ENCODE data around the gene IPCEF1. TPM values are rescaled to one million over a fixed set of nuclear protein-coding genes. Genes with fewer than 3 reads are reported as not detected.

Gene IPCEF1
- total and polyA plus RNA-seq, 2 of the 4 experiments (the other 2 are of a cell fraction): under 0.01 to 0.03 TPM

DNA sequence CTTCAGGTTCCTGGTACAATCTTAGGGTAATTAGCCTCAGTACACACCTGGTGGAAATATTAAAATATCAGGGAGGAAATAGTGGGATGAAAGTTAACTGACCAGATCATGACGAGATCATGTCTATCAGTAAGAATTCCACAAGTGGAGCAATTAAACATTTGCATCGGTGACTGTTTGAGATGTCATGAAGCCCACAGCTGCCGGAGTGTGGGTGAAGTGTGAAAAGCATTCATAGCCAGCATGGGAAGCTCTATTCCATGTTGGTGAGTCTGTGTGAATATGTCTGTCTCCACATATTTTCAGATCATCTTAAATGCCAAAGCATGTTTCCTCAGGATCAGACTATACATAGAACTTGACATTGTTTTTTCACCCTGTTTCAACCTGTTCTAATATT, 142.8 kb downstream of the IPCEF1 start:
- H3K4me3 ChIP-seq (ENCODE audit: insufficient read depth, low read depth, low read length): no peak overlapping the region
- POLR2A ChIA-PET (ENCODE audit: unreplicated experiment): no interaction called here

More for the DNA sequence above, 142.8 kb downstream of the IPCEF1 start:
- H3K18ac ChIP-seq (ENCODE audit: low read depth, low read length): no peak overlapping the region
- no peak overlapping the region for H3K9ac ChIP-seq (ENCODE audit: low read depth, low read length)
- dilution Hi-C loops (cut with HindIII; ENCODE audit: low sequenced_read_pairs, unreplicated experiment) (no loop called here), intact Hi-C loops (cut with micrococcal nuclease) (no loop called here), in situ Hi-C loops (cut with MboI; ENCODE audit: low sequenced_read_pairs) (no loop called here)
- no peak overlapping the region for H3K56ac ChIP-seq (ENCODE audit: extremely low read depth, insufficient read depth, low read length)
- CTCF ChIA-PET: interaction anchor here (0.5 kb wide), 1 partner anchor 31 kb away, joined by 3 read pairs; no protein-coding TSS in a partner anchor
- DNase-seq: no peak
- no peak overlapping the region for H2BK5ac ChIP-seq (ENCODE audit: low read depth, low read length, poor library complexity, severe bottlenecking)
- no peak for TF ChIP-seq MAFK (IDR thresholded peaks at IDR 0.05; ENCODE audit: low read depth, low read length)
- no peak for TF ChIP-seq POLR2A (IDR thresholded peaks at IDR 0.05; ENCODE audit: low read depth, low read length)
- TF ChIP-seq, protein P1, sequence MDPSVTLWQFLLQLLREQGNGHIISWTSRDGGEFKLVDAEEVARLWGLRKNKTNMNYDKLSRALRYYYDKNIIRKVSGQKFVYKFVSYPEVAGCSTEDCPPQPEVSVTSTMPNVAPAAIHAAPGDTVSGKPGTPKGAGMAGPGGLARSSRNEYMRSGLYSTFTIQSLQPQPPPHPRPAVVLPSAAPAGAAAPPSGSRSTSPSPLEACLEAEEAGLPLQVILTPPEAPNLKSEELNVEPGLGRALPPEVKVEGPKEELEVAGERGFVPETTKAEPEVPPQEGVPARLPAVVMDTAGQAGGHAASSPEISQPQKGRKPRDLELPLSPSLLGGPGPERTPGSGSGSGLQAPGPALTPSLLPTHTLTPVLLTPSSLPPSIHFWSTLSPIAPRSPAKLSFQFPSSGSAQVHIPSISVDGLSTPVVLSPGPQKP (IDR thresholded peaks at IDR 0.05; ENCODE audit: borderline replicate concordance, low read depth, low read length): no peak
- TF ChIP-seq, protein P2, sequence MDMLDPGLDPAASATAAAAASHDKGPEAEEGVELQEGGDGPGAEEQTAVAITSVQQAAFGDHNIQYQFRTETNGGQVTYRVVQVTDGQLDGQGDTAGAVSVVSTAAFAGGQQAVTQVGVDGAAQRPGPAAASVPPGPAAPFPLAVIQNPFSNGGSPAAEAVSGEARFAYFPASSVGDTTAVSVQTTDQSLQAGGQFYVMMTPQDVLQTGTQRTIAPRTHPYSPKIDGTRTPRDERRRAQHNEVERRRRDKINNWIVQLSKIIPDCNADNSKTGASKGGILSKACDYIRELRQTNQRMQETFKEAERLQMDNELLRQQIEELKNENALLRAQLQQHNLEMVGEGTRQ (IDR thresholded peaks at IDR 0.05; ENCODE audit: low read depth, low read length): no peak
- TF ChIP-seq NFE2L2 (IDR thresholded peaks at IDR 0.05; ENCODE audit: low read depth, low read length): no peak
- no peak for TF ChIP-seq BHLHE40 (IDR thresholded peaks at IDR 0.05; ENCODE audit: low read depth, low read length)
- no peak for TF ChIP-seq MAZ (IDR thresholded peaks at IDR 0.05; ENCODE audit: borderline replicate concordance, low read depth, low read length)
- TF ChIP-seq RAD21 (IDR thresholded peaks at IDR 0.05; ENCODE audit: low read length): no peak
- no peak for TF ChIP-seq RFX5 (IDR thresholded peaks at IDR 0.05; ENCODE audit: low read depth, low read length)
- TF ChIP-seq FOS (IDR thresholded peaks at IDR 0.05; ENCODE audit: low read depth, low read length): no peak
- no peak overlapping the region for H3K27ac ChIP-seq (ENCODE audit: insufficient read depth, low read length)
- H3K9me3 ChIP-seq (ENCODE audit: control insufficient read depth, insufficient read depth, low read length): no peaks in the 10 kb centered on the region
- no TSS peak for BruUV-seq (replicated peaks)
- H3K36me3 ChIP-seq (ENCODE audit: control insufficient read depth, insufficient read depth, low read length): no peaks in the 10 kb centered on the region
- H4K8ac ChIP-seq (ENCODE audit: low read depth in 2 of 2, low read length in 2 of 2): no peak overlapping the region
- WGBS, 2 experiments (ENCODE audit: extremely low coverage in 2 of 2, insufficient read length in 1 of 2): no CpG with 5 or more reads among the region's 3 CpGs
- ATAC-seq (ENCODE audit: low read depth): no peak
- H2BK20ac ChIP-seq (ENCODE audit: low read depth, low read length): no peak overlapping the region
- no peak overlapping the region for H3K14ac ChIP-seq (replicated peaks; ENCODE audit: low read depth, low read length)
- H3K4me1 ChIP-seq (ENCODE audit: control insufficient read depth, insufficient read depth, low read length): no peaks in the 10 kb centered on the region
- H3K27me3 ChIP-seq (ENCODE audit: control insufficient read depth, insufficient read depth, low read length): no peaks in the 10 kb centered on the region
- H2AK9ac ChIP-seq (replicated peaks; ENCODE audit: low read depth, low read length, poor library complexity): no peak overlapping the region
- no peaks in the 10 kb centered on the region for H4K20me1 ChIP-seq (ENCODE audit: insufficient read depth, low read length)
- H4K91ac ChIP-seq (ENCODE audit: insufficient read depth, low read depth, low read length): no peak overlapping the region
- no peak overlapping the region for H3K4me2 ChIP-seq (ENCODE audit: low read depth, low read length)
- H3K9me1 ChIP-seq (ENCODE audit: insufficient read depth, low read length): no peaks in the 10 kb centered on the region
- no peak overlapping the region for H4K5ac ChIP-seq (ENCODE audit: low read depth, low read length)
- H3K4ac ChIP-seq (ENCODE audit: low read depth, low read length): no peak overlapping the region
- H2AK5ac ChIP-seq (ENCODE audit: low read depth, low read length): no peak overlapping the region
- H3K79me1 ChIP-seq (ENCODE audit: low read depth in 1 of 2, low read length in 2 of 2): no peaks in the 10 kb centered on the region
- H2BK120ac ChIP-seq (ENCODE audit: low read depth, low read length): no peak overlapping the region
- no peak overlapping the region for H2AFZ ChIP-seq (replicated peaks; ENCODE audit: low read length, poor library complexity)
- no peak overlapping the region for H3K23ac ChIP-seq (ENCODE audit: low read depth, low read length)
- no peak overlapping the region for H2BK15ac ChIP-seq (ENCODE audit: low read depth, low read length)
